M059J (cell line): ENCODE data around the gene SGSM1. TPM values are rescaled to one million over a fixed set of nuclear protein-coding genes. Genes with fewer than 3 reads are reported as not detected.

ENCODE experiments used
- DNase-seq: peaks from one replicate; pipeline ENCODE4 v3.0.0-alpha.2; 2012; ENCODE audit warnings: low read depth
- total RNA-seq: library from RNA; depleted of rRNA; stranded (reverse); fragments of >200 nt; shearing (Covaris generic); gene quantifications from 2 replicates; pipeline ENCODE4 v1.2.3, GENCODE V29; 2014; rRNA removed

SGSM1 gene
- total RNA-seq, 1 experiment from 2014 or later, result not detected

DNA sequence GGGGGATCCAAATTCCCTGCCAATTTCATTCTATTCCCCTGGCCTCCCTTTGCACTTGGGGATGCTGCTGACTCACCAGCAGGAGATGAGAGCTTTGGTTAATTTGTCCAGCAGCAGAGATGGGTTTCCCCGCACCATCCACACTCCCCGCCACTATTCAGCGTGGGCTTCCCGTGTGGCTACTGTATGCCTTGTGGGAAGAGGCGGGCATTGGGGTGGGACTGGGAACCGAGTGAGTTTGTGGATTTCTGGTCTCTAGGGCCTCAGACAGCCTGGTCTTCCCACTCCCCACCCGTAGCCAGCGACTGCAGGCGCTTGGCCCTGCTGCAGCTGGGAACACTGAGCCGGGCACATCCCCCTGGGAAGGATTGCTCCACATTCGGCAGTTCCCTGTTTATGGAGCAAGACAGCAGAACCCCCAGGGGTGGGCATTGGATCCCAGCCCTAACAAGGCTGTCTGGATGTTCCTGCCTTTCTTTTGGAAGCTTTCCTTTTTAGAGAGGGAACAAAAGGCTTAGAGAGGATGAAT, 169.9 kb downstream of the SGSM1 start:
- no peak for DNase-seq

DNA sequence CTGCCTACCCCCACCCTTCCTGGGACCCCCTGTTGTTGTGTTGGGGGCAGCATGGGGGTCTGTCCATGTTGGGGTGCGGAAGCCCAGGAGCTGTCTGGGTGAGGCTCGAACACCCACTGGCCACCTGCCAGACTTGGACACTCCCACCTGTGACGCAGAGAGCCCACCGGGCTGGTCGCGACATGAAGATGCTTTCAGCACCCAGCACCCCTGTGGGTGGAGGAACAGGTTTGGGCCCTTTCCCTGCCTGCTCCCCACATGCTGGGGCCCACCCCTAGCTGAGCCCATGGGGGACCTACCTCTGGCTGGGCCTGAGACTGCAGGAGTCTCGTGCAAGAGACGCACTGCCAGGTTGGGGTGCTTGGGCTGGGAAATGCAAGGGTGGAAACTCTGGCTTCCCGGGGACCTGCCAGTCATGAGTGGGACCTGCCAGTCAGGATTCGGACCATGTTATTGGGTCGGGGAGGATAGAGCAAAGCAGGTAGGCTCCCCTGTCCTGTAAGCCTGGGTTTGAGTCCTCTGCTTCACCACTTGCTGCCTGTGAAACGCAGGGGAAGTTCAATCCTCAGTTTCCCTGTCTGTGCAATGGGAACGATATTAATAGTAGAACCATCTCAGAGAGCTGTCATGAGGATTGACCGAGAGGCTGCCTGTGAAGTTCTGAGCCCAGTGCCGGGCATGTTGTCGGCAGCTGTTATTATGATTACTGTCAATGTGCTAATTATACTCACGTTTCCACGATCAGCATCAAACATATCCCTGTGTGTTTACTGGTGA, 170.6 kb downstream of the SGSM1 start:
- DNase-seq, result no peak

Other genes starting within 250 kb of the SGSM1 start
- gene LRRC75B, start 213.1 kb upstream of the SGSM1 start, total RNA-seq, result 0.47 TPM in 1 of 2 replicates, not detected in the other
- gene GGT1, start 203.0 kb upstream of the SGSM1 start, total RNA-seq, result 1.6 and 3.2 TPM in 2 replicates
- not detected in 2 replicates for gene PIWIL3, start 31.5 kb upstream of the SGSM1 start, total RNA-seq
- gene LHFPL7, start 140.5 kb downstream of the SGSM1 start, total RNA-seq, result not detected in 2 replicates
- 3.3 and 4.7 TPM in 2 replicates for gene KIAA1671, start 146.5 kb downstream of the SGSM1 start, total RNA-seq